ENCODE measurements around the gene CHST14. TPM values are rescaled to one million over a fixed set of nuclear protein-coding genes. Genes with fewer than 3 reads are reported as not detected.

CHST14 gene
- total RNA-seq, 2 donors from 2014 or later, result 14.9 to 22.3 TPM

DNA sequence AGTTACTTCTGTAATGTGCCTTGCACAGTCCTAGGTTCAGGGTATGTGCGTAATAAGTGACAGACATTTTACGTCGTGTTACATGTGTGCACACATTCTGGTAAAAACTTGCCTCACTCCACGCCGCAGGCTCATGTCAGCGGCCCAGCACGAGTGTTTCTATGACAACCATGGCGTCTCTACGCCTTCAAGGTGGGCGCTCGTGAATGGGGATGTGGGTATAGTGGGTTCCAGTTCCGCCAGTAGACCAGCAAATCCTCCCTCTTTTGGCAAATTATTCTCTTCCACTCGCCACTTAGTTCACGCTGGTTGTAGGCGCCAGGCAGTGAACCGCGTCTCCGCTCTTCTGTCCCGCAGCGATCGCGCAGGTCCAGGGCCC is 40.3 kb downstream of the CHST14 start:
- no peak for DNase-seq (ENCODE audit: low spot score)
- WGBS, result 11% methylated on average over 22 of the region's 22 CpGs
- TF ChIP-seq POLR2AphosphoS5 (IDR thresholded peaks at IDR 0.05), result no peak
- no peak for TF ChIP-seq CTCF (IDR thresholded peaks at IDR 0.05)
- TF ChIP-seq POLR2A (IDR thresholded peaks at IDR 0.05), result no peak

GRCh38 chr15:40511472-40512133 is 40.8 kb downstream of the CHST14 start:
- Histone ChIP-seq H3K36me3 (no peaks in the 10 kb centered on the region), H3K27me3 (replicated peaks; ENCODE audit: insufficient read depth) (no peaks in the 10 kb centered on the region), H3K9me3 (no peaks in the 10 kb centered on the region), H3K4me1 (replicated peaks) (no peaks in the 10 kb centered on the region), H3K4me3 (peak overlapping the region; percentile 43 to 48), H3K27ac (peak overlapping the region in 1 of 2 donors; percentile 37)
- WGBS, result 3% methylated on average over 23 of the region's 61 CpGs
- TF ChIP-seq CTCF (IDR thresholded peaks at IDR 0.05) (peak in 1 of 4 experiments; percentile 20), POLR2AphosphoS5 (IDR thresholded peaks at IDR 0.05) (no peak), POLR2A (IDR thresholded peaks at IDR 0.05) (no peak)
- DNase-seq (ENCODE audit: low spot score), result peak; percentile 52
- intact Hi-C loops (cut with DNase I), result no loop called here

More for the DNA sequence above, 40.3 kb downstream of the CHST14 start:
- Histone ChIP-seq H3K4me1 (replicated peaks) (no peaks in the 10 kb centered on the region), H3K9me3 (no peaks in the 10 kb centered on the region), H3K27me3 (replicated peaks; ENCODE audit: insufficient read depth) (no peaks in the 10 kb centered on the region), H3K27ac (peak overlapping the region in 1 of 2 donors; percentile 37), H3K4me3 (peak overlapping the region; percentile 43 to 48), H3K36me3 (no peaks in the 10 kb centered on the region)
- intact Hi-C loops (cut with DNase I), result no loop called here

- no peak overlapping the region for H3K4me3 ChIP-seq
- TF ChIP-seq CTCF (IDR thresholded peaks at IDR 0.05) (no peak), POLR2A (IDR thresholded peaks at IDR 0.05) (no peak), POLR2AphosphoS5 (IDR thresholded peaks at IDR 0.05) (no peak)
- no peak for DNase-seq (ENCODE audit: low spot score)
- H3K4me1 ChIP-seq (replicated peaks), result no peaks in the 10 kb centered on the region
- no peaks in the 10 kb centered on the region for H3K27me3 ChIP-seq (replicated peaks; ENCODE audit: insufficient read depth)
- H3K36me3 ChIP-seq, result no peaks in the 10 kb centered on the region
- no peak overlapping the region for H3K27ac ChIP-seq
- no peaks in the 10 kb centered on the region for H3K9me3 ChIP-seq
- intact Hi-C loops (cut with DNase I), result no loop called here
- 93% methylated on average over 2 of the region's 2 CpGs for WGBS
Measured at GRCh38 chr15:40512440-40512839, 41.7 kb downstream of the CHST14 start.

GRCh38 chr15:40513609-40514008 is 42.8 kb downstream of the CHST14 start:
- no peaks in the 10 kb centered on the region for H3K4me1 ChIP-seq (replicated peaks)
- TF ChIP-seq CTCF (IDR thresholded peaks at IDR 0.05), result no peak
- no peak for TF ChIP-seq POLR2A (IDR thresholded peaks at IDR 0.05)
- TF ChIP-seq POLR2AphosphoS5 (IDR thresholded peaks at IDR 0.05), result no peak
- WGBS, result 64% methylated on average over 5 of the region's 5 CpGs
- DNase-seq (ENCODE audit: low spot score), result no peak
- H3K36me3 ChIP-seq, result no peaks in the 10 kb centered on the region
- no peaks in the 10 kb centered on the region for H3K27me3 ChIP-seq (replicated peaks; ENCODE audit: insufficient read depth)
- intact Hi-C loops (cut with DNase I), result no loop called here
- no peaks in the 10 kb centered on the region for H3K9me3 ChIP-seq
- no peak overlapping the region for H3K4me3 ChIP-seq
- H3K27ac ChIP-seq, result no peak overlapping the region

DNA sequence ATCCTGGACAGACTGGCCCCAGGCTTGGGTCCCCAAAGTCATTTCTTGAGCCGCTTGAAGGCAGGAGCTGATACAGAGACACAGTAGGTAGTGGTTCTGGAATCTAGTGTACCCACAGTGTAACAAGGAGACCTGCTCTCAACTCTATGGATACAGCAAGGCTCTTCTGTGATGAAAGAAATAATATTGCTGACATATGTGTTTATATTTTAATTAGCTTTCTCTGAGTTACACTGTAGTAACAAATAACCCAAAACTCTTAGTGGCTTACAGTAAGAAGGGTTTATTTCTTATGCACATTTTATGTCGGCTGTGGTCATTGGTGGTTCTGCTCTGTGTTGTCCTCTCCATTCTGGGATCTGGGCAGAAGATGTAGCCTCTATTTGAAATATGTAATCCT is 45.5 kb downstream of the CHST14 start:
- Histone ChIP-seq H3K27ac (no peak overlapping the region), H3K36me3 (no peaks in the 10 kb centered on the region), H3K9me3 (no peaks in the 10 kb centered on the region), H3K27me3 (replicated peaks; ENCODE audit: insufficient read depth) (no peaks in the 10 kb centered on the region), H3K4me1 (replicated peaks) (no peaks in the 10 kb centered on the region), H3K4me3 (no peak overlapping the region)
- no peak for DNase-seq (ENCODE audit: low spot score)
- no peak for TF ChIP-seq POLR2A (IDR thresholded peaks at IDR 0.05)
- intact Hi-C loops (cut with DNase I), result no loop called here
- WGBS, result 95% methylated on average over 2 of the region's 2 CpGs

Other genes starting within 250 kb of the CHST14 start
- 100 to 1,000 TPM in 1 of 2 donors, 10 to 100 TPM in 1; 13.8 to 190 TPM for gene PAK6, start 231.9 kb upstream of the CHST14 start, total RNA-seq
- gene ANKRD63, start 187.9 kb upstream of the CHST14 start, total RNA-seq, result 1 to 10 TPM in 1 of 2 donors, not detected in 1; 2.7 TPM
- 10 to 100 TPM in 1 of 2 donors, 1 to 10 TPM in 1; 1.5 to 13.0 TPM for gene PLCB2, start 163.0 kb upstream of the CHST14 start, total RNA-seq
- gene INAFM2, start 147.3 kb upstream of the CHST14 start, total RNA-seq, result 10 to 100 TPM; 18.7 to 24.3 TPM
- 10 to 100 TPM in 1 of 2 donors, 1 to 10 TPM in 1; 9.0 to 29.7 TPM for gene CCDC9B, start 130.0 kb upstream of the CHST14 start, total RNA-seq
- not detected for gene PHGR1, start 120.0 kb upstream of the CHST14 start, total RNA-seq
- 1 to 10 TPM in 1 of 2 donors, under 1 TPM in 1; 0.27 to 1.6 TPM for gene DISP2, start 112.8 kb upstream of the CHST14 start, total RNA-seq
- 10 to 100 TPM; 12.9 to 19.8 TPM for gene KNSTRN, start 88.3 kb upstream of the CHST14 start, total RNA-seq
- gene IVD, start 65.2 kb upstream of the CHST14 start, total RNA-seq, result 100 to 1,000 TPM; 112 to 115 TPM
- gene BAHD1, start 30.0 kb upstream of the CHST14 start, total RNA-seq, result 10 to 100 TPM; 17.0 to 39.4 TPM
- gene CCDC32, start 94.1 kb downstream of the CHST14 start, total RNA-seq, result 10 to 100 TPM; 17.5 to 27.5 TPM
- 10 to 100 TPM; 11.2 to 24.1 TPM for gene RPUSD2, start 98.3 kb downstream of the CHST14 start, total RNA-seq
- gene KNL1, start 123.3 kb downstream of the CHST14 start, total RNA-seq, result 10 to 100 TPM in 1 of 2 donors, 1 to 10 TPM in 1; 1.6 to 18.7 TPM
- 1 to 10 TPM in 1 of 2 donors, under 1 TPM in 1; 0.82 to 5.1 TPM for gene RAD51, start 224.2 kb downstream of the CHST14 start, total RNA-seq